HS-5 (cell line): ENCODE measurements around the gene TEFM.
"Not testable (repeated sequence)": the region's sequence is repeated elsewhere in the genome, so short reads cannot be mapped to it uniquely, and the experiment has no call there.

Experiments used
- DNase-seq: peaks from one replicate; pipeline ENCODE4 v3.0.0-alpha.2; 2012; ENCODE audit warnings: low read depth

Gene TEFM

DNA sequence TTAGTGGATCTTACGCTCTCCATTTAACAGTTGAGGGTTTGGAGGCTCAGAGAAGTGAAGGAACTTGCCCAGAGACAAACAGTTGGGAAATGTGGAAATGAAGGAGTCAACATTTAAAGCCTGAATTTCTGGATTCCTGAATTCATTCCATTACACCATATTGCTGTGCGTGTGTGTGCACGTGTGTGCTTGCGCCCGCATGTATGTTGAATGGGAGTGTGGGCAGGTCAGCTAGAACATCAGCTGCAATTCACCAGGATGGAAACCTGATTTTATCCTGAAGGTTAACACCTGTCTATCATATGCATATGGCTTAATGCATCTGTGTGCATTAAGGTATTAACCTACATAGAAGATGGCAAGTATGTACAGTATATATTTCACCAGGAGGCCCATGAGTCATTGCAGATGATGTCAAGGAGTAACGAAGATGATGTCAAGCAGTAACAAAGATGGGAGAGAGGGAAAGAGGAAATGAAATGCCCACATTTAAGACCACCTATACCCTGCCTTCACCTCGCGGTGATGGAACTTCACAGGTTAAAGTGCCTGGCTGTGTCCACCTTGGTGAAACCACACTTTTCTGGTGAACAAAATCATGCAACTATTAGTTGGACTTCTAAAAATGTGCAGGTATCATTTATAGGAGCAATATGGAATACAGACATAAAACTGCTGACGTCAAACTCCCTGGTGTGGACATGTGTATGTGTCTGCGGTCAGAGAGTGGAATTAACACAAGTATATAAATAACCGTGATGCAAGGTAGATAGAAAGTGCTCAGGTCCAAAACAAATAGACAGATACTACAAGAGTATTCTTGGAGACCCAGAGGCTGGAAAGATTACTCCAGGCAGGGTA is 14.9 kb upstream of the TEFM start:
- DNase-seq, result no peak

DNA sequence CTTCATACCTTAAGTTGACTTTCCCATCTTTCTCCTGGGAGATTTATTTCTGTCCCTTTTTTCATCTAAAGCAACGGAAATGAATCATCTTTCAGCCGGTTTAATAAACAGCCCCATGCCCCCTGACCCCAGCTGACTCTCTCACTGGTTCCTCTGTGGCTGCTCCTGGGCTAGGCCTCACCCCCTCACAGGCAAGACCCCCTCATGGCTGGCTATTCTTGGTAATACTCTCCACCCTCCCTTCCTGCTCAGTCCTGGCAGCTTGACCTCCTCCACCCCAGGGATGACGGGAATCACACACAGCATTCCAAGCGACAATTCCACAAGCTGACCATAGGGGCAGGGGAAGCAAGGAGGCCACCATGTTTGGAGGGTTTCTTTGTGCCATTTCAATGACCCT is 14.2 kb upstream of the TEFM start:
- DNase-seq, result no peak

DNA sequence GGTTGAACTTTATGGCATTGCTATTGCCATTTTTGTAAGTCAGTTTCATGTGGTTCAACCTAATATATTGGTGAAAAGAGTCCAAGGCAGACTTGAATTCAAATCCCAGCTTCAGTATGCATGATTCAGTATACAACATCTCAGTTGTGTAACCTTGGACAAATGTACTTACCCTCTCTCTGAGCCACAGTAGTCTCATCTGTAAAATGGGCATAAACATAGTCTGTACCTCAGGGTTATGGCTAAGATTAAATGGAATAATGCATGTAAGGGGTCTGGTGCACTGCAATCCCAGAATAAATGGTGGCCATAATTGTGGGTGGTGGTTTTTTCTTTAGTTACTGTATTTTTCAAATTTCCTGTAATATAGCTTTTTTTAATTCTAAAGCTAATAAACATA is 11.0 kb upstream of the TEFM start:
- no peak for DNase-seq

DNA sequence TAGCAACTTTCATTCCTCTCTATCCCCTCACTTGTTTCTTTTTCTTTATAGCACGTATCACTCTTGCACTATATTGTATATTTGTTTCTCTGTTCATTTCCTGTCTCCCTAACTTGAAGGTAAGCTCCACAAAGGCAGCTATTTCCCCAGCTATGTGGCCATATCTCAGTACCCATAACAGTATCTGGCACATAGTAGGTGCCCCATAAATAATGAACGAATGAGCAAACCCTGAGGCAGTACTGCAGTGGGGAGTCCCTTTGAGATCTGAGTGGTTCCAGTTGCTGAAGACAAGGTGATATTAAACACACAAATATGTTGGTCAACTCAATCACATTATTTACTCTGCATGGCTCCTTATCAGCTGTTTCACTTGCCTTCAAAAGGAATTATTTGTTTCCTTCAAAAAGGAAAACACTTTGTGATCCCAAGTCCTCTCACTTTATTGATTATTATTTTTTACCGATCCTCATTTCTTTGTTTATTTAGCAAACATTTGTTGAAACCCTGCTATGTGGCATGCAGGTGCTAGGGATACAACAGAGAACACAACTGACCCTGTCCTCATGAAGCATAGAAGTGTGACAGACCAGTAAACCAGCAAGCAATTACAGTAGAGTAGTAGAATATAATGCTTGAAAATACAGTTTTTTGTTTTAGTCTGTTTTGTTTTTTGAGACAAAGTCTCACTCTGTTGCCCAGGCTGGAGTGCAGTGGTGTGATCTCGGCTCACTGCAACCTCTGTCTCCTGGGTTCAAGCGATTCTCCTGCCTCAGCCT is 10.0 kb upstream of the TEFM start:
- no peak for DNase-seq

DNA sequence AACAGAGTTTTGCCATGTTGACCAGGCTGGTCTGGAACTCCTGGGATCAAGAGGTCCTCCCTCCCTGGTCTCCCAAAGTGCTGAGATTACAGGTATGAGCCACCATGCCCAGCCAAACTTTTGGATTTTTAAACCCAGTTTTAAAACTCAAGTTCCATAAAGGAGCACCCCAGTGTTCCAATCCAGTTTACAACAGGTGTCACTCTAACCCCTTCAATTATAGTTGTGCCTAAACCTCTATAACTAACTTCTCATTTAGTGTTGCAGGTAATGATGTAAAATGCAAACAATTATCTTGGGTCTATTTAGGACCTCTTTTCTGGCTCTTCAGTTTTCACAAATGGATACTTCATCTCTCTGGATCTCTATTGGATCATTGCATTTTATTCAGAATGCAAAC is 7.9 kb upstream of the TEFM start:
- DNase-seq, result no peak

DNA sequence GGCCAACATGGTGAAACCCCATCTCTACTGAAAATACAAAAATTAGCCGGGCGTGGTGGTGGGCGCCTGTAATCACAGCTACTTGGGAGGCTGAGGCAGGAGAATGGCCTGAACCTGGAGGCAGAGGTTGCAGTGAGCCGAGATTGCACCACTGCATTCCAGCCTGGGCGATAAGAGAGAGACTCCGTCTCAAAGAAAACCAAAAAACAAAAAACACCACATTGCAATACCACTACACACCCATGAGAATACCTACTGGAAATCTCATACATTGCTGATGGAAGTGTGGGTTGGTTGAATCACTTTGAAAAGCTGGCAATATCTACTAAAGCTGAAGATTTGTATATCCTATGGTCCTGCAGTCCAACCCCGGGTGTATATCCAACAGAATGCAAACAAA is 4.1 kb upstream of the TEFM start:
- DNase-seq, result not testable (repeated sequence)

DNA sequence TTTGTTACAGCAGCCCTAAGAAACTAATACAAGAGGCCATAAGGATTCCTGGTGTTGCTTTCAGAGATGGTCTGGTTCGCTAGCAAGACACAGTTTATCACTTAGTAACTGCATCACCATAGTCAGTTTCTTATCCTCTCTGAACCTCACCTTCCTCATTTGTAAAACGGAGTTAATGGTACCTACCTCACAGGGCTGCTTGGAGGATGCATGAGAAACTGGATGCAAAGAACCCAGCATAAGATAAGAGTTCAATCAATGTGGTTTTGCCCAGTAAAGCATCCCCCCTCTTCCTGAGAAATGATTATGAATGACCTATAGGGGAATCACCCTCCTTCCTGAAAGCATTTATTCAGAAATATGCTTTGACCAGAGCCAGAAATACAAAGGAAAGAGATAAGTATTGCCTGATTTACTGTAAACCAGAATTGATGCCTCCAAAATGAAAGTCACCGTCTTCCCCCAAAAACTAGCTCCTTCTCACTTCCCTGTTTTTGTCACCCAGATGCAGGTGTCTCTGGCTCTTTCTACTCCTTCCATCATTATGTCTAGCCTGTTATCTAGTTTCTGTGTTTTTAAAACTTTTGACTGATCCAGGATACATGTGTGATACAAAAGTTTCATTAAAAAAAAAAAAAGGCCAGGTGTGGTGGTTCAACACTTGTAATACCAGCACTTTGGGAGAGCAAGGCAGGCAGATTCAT is 2.8 kb upstream of the TEFM start:
- no peak for DNase-seq

DNA sequence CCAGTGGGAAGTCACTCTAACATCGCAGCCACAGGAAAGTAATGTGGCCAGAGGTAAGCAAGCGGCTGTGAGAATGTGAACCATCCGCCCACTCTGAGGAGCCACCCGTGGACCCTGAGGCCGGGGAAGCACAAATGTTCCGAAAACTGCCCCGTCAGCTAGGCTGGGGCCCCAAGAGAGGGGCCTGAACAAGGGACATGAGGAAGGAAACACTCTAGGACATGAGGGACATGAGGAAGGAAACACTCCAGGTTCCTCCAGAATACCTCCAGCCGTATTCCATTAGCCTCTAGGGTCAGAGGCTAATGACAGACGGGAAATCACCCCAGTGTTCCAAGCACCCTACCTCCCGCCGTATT is 317 bp downstream of the TEFM start:
- DNase-seq, result no peak

DNA sequence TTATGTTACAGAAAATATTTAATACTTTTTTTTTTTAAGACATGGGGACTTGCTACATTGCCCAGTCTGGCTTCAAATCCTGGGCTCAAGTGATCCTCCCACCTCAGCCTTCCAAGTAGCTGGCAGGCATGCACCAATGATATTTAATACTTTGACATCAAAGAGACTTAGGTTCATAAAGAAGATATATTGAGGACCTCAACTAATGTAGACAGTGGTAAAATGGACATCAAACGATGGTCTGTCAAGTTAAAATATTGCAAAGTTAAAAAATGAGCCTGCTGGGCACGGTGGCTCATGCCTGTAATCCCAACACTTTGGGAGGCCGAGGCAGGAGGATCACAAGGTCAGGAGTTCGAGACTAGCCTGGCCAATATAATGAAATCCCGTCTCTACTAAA is 8.7 kb downstream of the TEFM start:
- DNase-seq, result no peak

DNA sequence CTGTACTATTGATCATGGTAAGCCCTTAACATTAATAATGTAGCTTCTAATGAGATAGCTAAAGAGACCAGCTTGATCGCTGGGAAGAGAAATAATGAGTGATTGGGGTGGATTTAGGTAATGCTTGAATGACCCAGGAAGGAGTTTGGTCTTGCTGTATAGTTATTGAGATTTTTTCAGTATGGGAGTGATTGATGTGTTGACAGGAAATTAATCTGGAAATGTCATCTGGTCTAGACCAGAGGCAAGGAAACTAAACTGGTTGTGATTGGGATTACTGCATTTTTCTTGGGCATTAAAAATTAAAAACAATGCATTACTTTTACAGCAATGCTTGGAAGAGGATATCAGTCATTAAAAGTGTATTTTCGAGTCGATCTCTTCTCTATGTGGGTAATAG is 11.8 kb downstream of the TEFM start:
- no peak for DNase-seq

DNA sequence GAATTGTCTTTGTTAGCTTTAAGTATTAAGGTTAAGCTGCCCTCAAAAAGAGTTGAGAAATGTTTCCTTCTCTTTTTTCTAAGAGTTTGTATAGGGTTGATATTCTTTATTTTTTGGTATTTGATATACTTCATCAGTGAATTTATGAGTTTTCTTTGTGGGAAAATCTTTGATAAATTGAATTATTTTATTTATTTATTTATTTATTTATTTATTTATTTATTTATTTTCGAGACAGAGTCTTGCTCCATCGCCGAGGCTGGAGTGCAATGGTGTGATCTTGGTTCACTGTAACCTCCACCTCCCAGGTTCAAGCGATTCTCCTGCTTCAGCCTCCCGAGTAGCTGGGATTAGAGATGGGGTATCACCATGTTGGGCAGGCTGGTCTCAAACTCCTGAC is 19.9 kb downstream of the TEFM start:
- no peak for DNase-seq

DNA sequence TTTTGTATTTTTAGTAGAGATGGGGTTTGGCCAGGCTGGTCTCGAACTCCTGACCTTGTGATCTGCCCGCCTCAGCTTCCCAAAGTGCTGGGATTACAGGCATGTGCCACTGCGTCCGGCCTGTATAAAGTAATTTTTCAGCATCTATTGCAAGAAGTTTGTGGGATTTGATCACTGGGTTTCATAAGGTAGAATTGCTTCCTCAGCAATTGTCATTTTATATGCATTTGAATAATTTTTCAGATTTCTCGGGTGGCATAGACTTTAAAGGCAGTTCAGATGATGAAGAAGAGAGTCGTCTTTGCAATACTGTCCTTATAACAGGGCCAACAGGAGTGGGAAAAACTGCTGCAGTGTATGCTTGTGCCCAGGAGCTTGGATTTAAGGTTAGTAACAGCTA is 37.0 kb downstream of the TEFM start:
- DNase-seq, result no peak

DNA sequence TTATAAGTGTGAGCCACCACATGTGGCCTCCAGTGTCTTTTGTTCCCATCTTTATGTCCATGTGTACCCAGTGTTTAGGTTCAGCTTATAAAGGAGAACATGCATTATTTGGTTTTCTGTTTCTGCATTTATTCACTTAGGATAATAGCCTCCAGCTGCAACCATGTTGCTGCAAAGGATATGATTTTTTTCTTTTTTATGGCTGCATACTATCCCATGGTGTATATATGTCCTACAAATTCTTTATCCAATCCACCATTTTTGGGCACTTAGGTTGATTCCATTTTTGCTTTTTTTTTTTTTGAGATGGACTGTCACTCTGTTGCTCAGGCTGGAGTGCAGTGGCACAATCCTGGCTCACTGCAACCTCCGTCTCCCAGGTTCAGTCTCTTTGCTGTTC is 41.4 kb downstream of the TEFM start:
- no peak for DNase-seq

DNA sequence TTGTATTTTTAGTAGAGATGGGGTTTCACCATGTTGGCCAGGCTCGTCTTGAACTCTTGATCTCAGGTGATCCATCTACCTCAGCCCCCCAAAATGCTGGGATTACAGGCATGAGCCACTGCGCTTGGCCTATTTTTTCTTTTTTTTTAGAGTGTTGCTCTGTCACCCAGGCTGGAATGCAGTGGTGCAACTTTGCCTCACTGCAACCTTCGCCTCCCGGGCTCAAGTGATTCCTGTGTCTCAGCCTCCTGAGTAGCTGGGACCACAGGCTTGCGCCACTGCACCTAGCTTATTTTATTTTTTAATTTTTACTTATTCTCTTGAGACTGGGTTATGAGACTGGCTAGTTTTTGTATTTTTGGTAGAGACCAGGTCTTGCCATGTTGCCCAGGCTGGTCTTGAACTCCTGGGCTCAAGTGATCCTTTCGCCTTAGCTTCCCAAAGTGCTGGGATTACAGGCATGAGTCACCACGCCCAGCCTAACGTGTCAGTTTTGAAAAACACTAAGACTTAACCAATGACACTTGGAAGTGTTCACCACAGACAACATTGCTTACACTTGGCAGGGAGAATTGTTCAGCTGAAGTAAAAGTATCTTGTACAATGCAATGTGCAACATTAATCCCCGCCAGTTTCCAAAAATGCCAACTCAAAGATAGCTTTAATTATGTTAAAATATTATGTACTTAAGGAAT is 47.3 kb downstream of the TEFM start:
- DNase-seq, result no peak

DNA sequence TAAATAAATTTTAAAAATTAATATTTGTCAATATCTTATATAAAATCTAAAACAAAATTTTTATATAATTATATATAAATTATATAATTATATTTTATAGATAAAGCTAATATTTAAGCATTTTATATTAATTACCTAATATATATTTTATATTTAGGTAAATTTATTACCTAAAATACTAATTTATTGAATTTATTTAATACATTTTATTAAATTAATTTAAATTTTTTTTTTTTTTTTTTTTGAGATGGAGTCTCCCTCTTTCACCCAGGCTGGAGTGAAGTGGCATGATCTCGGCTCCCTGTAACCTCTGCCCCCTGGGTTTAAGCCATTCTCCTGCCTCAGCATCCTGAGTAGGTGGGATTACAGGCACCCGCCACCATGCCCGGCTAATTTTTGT is 51.9 kb downstream of the TEFM start:
- DNase-seq, result no peak
